ENCODE results near the gene ABHD2. TPM values are rescaled to one million over a fixed set of nuclear protein-coding genes. Genes with fewer than 3 reads are reported as not detected.

The ABHD2 gene
- polyA plus RNA-seq, 3 donors, result 30.8 to 67.1 (median 37.3) TPM

DNA sequence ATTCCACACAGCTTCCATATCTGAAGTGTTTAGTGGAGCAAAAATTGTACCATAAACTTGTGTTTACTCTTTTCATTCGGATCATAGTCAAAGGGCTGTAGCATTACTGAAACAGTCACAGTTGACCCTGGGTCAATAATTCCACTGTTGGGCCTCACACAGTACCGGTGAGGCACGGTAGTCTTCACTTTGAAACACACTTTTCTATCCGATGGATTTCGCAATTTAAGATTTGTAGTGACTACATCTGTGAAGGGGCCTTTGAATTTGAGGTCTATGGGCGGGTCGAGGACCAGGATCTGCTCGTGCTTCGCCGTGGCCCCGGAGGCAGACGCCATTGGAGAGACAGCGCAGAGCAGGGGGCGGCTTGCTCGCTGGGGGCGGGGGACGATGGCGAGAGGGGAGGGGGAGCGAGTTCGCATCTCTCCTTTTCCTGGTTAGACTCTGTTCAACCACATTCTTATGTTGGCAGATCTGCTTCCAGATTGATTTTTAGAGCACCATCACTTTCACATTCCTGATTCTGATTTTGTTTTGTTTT, 113.3 kb downstream of the ABHD2 start:
- Histone ChIP-seq H3K9ac (ENCODE audit: insufficient read depth, low read length, poor library complexity, severe bottlenecking) (no peak overlapping the region), H2AFZ (ENCODE audit: insufficient read depth, low read depth, low read length, poor library complexity, severe bottlenecking) (no peak overlapping the region), H3K4me1 (ENCODE audit: control insufficient read depth in 1 of 2, insufficient read depth in 2 of 2, low read length in 2 of 2) (no peaks in the 10 kb centered on the region), H4K20me1 (ENCODE audit: insufficient read depth, low read length) (no peaks in the 10 kb centered on the region), H3K36me3 (replicated peaks in 1 of 2; ENCODE audit: control insufficient read depth in 1 of 2, insufficient read depth in 2 of 2, low read length in 2 of 2) (peaks cover 39 to 55% of the 10 kb centered on the region in 2 donors), H3K9me3 (replicated peaks in 1 of 2; ENCODE audit: control insufficient read depth in 1 of 2, insufficient read depth in 1 of 2, low read length in 2 of 2) (no peaks in the 10 kb centered on the region), H3K4me3 (replicated peaks in 1 of 3; ENCODE audit: low read depth in 2 of 3, low read length in 3 of 3) (no peak overlapping the region), H3K4me2 (replicated peaks; ENCODE audit: extremely low read depth, low read length, poor library complexity, severe bottlenecking) (no peak overlapping the region), H3K79me2 (ENCODE audit: insufficient read depth, low read length) (no peaks in the 10 kb centered on the region), H3K27ac (ENCODE audit: low read depth in 1 of 2, low read length in 2 of 2) (no peak overlapping the region), H3K27me3 (ENCODE audit: control insufficient read depth in 2 of 2, insufficient read depth in 2 of 2, low read length in 2 of 2) (no peaks in the 10 kb centered on the region)
- 96% methylated on average over 17 of the region's 20 CpGs for WGBS (ENCODE audit: insufficient coverage)
- DNase-seq, result no peak
- Mint-ChIP-seq H3K4me3 (no peak overlapping the region), H3K4me1 (no peaks in the 10 kb centered on the region), H3K9me3 (no peaks in the 10 kb centered on the region), H3K36me3 (peaks cover 53 to 61% of the 10 kb centered on the region in 2 donors), H3K27me3 (ENCODE audit: low read depth in 3 of 3) (peaks cover 0 to 6% (median 0%) of the 10 kb centered on the region in 3 donors), H3K27ac (no peak overlapping the region)
- TF ChIP-seq CTCF (IDR thresholded peaks at IDR 0.05), result no peak
- intact Hi-C loops (cut with micrococcal nuclease), result no loop called here

DNA sequence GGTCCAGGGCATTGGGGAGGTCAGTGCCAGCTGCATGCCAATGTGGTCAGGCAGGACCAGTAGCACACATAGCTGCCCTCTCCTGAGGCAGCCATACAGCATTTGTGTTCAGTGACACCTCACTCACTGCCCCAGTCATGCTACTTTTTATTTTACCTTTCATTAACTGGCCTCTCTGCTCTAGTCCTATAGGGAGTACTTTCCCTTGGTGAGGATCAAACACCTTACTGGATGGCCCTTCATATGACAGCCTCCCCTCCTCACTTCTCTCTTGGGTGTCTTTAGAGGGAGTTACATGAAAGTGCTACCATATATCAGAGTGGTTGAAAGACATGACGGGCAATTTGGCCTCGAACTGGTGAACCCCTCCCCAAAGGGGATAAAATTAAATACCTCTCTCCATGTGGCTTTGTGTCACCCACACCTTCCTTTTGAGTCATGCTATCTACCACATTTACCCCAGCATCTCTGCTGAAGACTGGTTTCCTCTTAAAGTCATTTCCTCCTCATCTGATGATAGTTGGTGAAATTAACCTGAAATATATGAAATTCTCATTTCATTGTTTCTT, 115.5 kb downstream of the ABHD2 start:
- Histone ChIP-seq H4K20me1 (ENCODE audit: insufficient read depth, low read length) (no peaks in the 10 kb centered on the region), H3K4me3 (replicated peaks in 1 of 3; ENCODE audit: low read depth in 2 of 3, low read length in 3 of 3) (no peak overlapping the region), H3K9me3 (replicated peaks in 1 of 2; ENCODE audit: control insufficient read depth in 1 of 2, insufficient read depth in 1 of 2, low read length in 2 of 2) (no peaks in the 10 kb centered on the region), H3K27me3 (ENCODE audit: control insufficient read depth in 2 of 2, insufficient read depth in 2 of 2, low read length in 2 of 2) (no peaks in the 10 kb centered on the region), H3K9ac (ENCODE audit: insufficient read depth, low read length, poor library complexity, severe bottlenecking) (no peak overlapping the region), H3K79me2 (ENCODE audit: insufficient read depth, low read length) (no peaks in the 10 kb centered on the region), H3K4me1 (ENCODE audit: control insufficient read depth in 1 of 2, insufficient read depth in 2 of 2, low read length in 2 of 2) (peaks cover 3% of the 10 kb centered on the region in 2 donors), H3K4me2 (replicated peaks; ENCODE audit: extremely low read depth, low read length, poor library complexity, severe bottlenecking) (no peak overlapping the region), H3K27ac (ENCODE audit: low read depth in 1 of 2, low read length in 2 of 2) (no peak overlapping the region), H3K36me3 (replicated peaks in 1 of 2; ENCODE audit: control insufficient read depth in 1 of 2, insufficient read depth in 2 of 2, low read length in 2 of 2) (peaks cover 18 to 32% of the 10 kb centered on the region in 2 donors), H2AFZ (ENCODE audit: insufficient read depth, low read depth, low read length, poor library complexity, severe bottlenecking) (no peak overlapping the region)
- WGBS (ENCODE audit: insufficient coverage), result no CpG with 5 or more reads among the region's 2 CpGs
- no peak overlapping the region for H3K27ac Mint-ChIP-seq
- H3K9me3 Mint-ChIP-seq, result no peaks in the 10 kb centered on the region
- H3K4me3 Mint-ChIP-seq, result no peak overlapping the region
- intact Hi-C loops (cut with micrococcal nuclease), result no loop called here
- no peak for DNase-seq
- no peak for TF ChIP-seq CTCF (IDR thresholded peaks at IDR 0.05)
- H3K36me3 Mint-ChIP-seq, result peaks cover 33 to 39% of the 10 kb centered on the region in 2 donors
- peaks cover 6% of the 10 kb centered on the region for H3K4me1 Mint-ChIP-seq
- H3K27me3 Mint-ChIP-seq (ENCODE audit: low read depth in 3 of 3), result peaks cover 0 to 6% (median 2%) of the 10 kb centered on the region in 3 donors
